Globus pallidus (tissue), 1 donor: ENCODE results near the gene TNP1.

Experiments used
- DNase-seq: peaks from one replicate; pipeline ENCODE4 v3.0.0-alpha.2; 2015; ENCODE audit warnings: low spot score

TNP1 gene

GRCh38 chr2:216873573-216873972, 13.7 kb upstream of the TNP1 start:
- peak; percentile 58 for DNase-seq

- DNase-seq = no peak
Measured at GRCh38 chr2:216872624-216873023, 12.8 kb upstream of the TNP1 start.

- DNase-seq = no peak
Measured at GRCh38 chr2:216872040-216872439, 12.2 kb upstream of the TNP1 start.

- no peak for DNase-seq
Measured at GRCh38 chr2:216871333-216871934, 11.6 kb upstream of the TNP1 start.

GRCh38 chr2:216870508-216871332, 10.9 kb upstream of the TNP1 start:
- no peak for DNase-seq

GRCh38 chr2:216866515-216867095, 6.7 kb upstream of the TNP1 start:
- no peak for DNase-seq

GRCh38 chr2:216865658-216866057, 5.8 kb upstream of the TNP1 start:
- DNase-seq = no peak

- DNase-seq = no peak
Measured at GRCh38 chr2:216863946-216864345, 4.1 kb upstream of the TNP1 start.

- no peak for DNase-seq
Measured at GRCh38 chr2:216862628-216863398, 2.9 kb upstream of the TNP1 start.

GRCh38 chr2:216860426-216861137, 718 bp upstream of the TNP1 start:
- no peak for DNase-seq

GRCh38 chr2:216858312-216858711, 1.6 kb downstream of the TNP1 start:
- DNase-seq = no peak

- no peak for DNase-seq
Measured at GRCh38 chr2:216857131-216857550, 2.7 kb downstream of the TNP1 start.

GRCh38 chr2:216856406-216857065, 3.3 kb downstream of the TNP1 start:
- no peak for DNase-seq

- no peak for DNase-seq
Measured at GRCh38 chr2:216855605-216856004, 4.3 kb downstream of the TNP1 start.

GRCh38 chr2:216855079-216855478, 4.8 kb downstream of the TNP1 start:
- DNase-seq = no peak

- DNase-seq = no peak
Measured at GRCh38 chr2:216851486-216852090, 8.3 kb downstream of the TNP1 start.

- DNase-seq = peak; percentile 26
Measured at GRCh38 chr2:216850665-216851322, 9.1 kb downstream of the TNP1 start.

- peak; percentile 87 for DNase-seq
Measured at GRCh38 chr2:216849987-216850386, 9.9 kb downstream of the TNP1 start.

GRCh38 chr2:216845426-216845825, 14.4 kb downstream of the TNP1 start:
- no peak for DNase-seq

GRCh38 chr2:216842636-216843035, 17.2 kb downstream of the TNP1 start:
- DNase-seq = no peak
